HG03103 (cell line): ENCODE measurements around the gene MRNIP.

Experiments used
- ATAC-seq: cut with Tn5 transposase; IDR thresholded peaks from one replicate; pipeline ENCODE4 v1.9.1; 2021; ENCODE audit warnings: low read depth; ENCODE audit not compliant: unreplicated experiment

MRNIP gene

DNA sequence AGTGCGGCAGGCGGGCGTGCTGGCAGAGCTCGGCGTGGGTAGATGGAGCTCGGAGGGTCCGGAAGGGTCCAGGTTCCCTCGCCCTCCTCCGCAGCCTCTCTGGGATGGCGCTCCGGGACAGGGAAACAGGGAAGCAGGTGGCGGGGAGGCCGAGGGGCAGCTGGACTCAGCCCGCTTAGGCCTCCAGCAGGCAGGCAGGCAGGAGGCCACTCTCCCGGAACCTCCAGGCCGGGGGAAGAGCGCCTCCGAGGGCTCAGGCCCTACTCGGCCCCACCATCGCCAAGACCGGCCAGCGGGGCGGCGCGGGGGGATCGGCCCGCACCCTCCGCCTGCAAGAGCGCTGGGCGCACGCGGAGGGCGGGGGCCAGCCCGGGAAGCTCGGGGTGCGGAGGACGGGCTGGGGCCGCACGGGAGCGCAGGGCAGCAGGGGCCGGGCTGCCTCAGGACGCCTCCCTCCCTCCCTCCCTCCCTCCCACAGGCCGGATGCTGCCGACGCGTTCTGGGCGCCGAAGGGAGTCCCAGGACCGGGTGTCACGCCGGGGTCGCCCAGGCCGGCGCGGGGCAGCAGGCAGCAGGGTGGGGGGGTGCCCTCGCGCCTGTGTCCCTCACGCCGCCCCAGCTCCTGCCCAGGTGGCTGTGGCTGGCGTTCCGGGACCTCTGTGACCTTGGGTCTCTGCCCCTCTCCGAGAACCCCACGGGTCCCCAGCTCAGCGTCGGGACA lies 52.9 kb downstream of the MRNIP start:
- peak; percentile 14 for ATAC-seq

DNA sequence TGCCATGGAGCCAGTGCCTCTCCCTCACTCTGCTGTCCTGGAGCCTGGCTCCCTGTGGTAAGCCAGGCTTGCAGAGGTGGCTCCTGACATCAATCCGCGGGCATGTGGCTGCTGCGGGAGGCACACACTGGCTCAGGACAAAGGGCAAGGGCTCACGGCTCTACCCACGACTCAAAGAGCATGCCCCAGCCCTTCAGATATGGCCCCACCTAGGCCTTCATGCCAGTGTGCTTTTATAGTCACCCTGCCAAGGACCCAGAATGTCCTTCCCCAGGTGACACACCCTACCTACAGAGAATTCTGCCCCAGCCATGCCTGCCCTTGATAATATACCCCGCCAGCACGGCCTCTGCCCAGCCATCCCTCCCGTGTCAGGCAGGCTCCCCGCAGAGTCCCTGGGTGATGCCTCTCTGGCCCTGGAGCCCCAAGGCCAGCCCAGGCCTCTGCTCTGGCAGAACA lies 53.5 kb downstream of the MRNIP start:
- no peak for ATAC-seq

DNA sequence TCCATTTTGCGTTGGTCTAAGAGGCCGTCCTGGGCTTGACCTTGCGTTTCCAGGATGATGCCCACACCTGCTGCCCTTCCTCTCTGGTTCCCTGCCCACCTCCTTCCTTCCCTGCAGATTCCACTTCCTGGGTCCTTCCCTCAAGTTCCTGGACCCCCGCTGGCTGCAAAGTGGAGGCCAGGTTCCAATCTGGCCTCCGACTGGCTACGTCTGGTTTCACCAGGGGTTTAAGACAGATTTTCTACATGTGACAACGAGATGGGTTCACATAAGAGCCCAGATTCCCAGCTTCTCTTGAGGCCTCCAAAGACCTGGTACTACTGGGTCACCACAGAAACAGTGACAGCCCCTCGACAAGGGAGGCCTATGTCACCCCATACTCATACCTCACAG lies 54.1 kb downstream of the MRNIP start:
- ATAC-seq = no peak

DNA sequence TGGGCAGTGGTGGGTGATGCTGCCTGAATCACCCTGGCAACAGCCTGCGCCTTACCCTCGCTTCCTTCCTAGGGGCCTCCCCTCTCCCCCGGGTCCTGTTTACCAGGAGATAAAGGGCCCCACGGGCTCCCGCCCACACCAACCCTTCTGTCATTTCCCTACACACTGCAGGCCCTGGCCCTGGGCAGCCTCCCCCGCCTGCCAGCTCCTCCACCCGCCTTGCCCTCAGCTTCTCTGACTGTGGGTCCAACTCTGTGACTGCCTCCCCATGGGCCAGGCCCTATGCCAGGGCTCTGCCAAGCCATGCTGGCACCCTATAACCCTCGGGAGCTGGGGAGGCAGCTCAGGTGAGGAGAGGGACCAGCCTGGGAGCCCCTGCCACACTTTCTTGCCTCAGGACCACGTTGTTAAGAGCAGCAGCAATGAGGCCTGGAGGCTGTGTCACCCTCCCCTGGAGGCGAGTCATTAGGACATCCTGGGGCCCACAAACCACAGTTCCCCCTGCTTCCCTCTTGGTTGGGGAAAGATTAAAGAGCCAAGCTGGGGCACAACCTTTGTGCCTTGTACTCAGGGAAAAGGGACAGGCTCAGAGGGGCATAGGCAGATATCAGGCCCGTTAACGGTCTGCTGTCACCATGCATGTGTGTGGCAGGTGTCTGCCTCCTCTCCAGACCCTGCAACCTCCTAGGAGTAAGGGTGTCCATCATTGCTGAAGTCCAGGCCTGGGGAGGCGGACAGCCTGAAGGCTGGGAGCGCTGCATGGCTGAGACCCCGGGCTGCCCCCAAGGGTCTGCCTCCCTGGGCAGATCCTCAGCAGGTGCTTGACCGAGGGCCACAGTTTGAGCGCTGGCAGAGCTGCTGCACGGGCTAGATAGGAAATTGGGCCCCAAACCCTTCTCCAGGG lies 54.7 kb downstream of the MRNIP start:
- ATAC-seq = no peak

DNA sequence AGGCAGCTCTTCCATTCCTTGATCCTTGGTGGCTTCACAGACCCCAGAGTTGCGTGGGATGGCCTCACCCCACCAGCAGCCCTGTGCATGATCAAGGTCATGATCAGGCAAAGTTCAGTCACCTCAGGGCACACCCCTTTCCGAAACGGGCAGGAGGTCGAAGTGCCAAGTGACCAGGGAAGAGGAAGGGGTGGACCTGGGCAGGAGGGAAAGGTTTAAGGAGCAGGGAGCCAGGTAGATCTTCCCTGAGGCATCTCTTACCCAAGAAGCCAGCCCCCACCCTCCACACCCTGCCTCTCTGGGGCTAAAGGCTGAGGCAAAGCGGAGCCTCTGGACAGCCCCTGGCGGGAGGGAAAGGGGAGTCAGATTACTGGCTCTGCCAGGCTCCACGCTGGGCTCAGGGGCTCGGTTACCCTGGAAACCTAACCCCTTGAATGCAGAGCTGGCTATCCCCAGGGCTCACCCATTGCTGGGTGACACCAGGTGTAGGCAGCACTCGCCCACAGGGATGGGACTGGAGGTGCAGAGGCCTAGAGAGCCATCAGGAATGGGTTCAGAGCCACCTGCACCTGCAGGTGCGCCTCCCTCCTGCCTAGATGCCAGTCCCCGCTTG lies 55.6 kb downstream of the MRNIP start:
- no peak for ATAC-seq

DNA sequence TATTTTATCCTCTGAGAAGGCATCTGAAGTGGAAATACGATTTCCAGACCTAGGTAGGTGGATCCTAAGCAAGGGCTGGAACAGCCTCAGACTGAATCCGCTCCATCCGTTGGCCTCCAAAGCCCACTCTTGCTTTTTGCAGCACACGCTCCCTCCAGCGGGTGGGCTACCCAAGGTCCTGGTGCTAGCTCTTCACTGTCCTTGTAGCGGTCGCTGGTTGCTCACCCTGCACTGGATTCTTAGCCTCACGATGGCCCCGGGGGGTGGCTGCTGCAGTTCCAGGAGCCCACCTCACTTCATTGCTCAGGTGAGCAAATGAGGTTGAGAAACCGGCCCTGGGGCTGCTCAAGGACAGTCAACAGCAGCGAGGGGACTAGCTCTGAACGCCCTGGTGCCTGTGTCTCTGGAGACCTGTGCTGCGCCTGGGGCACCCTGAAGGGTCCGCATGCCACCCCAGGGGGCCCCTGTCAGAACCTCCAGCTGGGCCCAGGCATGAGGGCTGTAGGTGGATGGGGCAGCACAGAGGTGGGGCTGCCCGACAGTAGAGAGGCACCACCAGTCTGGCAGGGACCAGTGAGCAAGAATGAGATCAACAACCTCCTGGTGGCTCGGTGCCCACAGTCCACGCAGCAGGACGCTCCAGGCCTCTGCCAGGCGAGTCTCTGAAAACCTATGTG lies 56.3 kb downstream of the MRNIP start:
- no peak for ATAC-seq

DNA sequence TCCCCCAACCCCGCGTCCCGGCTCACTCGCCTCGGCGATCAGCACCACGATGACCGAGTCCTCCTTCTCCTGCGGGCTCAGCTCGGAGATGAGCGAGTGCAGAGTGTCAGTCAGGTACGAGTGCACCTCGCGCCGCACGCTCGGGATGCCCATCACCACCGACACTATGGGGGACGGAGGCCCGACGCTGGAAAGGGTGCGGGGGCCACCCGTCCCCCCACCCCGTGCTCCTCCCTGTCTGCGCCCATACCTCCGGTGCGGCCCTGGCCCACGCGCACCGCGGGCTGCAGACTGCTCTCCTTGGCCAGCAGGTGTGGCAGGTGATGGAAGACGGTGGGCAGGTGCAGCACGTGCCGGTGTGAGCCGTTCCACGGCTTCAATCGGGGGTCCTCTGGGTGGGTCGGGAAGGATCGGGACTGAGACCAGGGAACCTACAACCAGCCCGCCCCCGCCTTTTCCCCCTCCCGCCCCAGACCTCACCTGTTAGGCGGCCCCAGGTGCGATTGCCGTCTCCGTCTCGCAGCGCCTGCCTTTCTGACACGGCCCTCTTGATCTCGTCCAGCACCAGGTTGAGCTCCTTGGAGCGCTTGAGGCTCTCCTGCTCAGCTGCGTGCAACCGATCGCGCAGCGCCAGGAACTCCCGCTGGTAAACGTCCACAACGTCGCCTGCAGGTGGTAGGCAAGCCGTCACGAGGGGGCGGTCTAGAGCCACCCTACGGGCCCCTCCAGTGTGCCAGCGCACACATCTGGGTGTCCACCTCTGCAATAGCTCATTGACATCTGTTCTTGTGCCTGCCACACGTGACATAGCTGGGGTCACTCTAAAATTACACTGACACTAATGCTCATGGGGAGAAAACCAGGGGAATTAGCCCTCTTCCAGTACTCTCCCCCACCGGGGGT lies 57.1 kb downstream of the MRNIP start:
- ATAC-seq = peak; percentile 41

DNA sequence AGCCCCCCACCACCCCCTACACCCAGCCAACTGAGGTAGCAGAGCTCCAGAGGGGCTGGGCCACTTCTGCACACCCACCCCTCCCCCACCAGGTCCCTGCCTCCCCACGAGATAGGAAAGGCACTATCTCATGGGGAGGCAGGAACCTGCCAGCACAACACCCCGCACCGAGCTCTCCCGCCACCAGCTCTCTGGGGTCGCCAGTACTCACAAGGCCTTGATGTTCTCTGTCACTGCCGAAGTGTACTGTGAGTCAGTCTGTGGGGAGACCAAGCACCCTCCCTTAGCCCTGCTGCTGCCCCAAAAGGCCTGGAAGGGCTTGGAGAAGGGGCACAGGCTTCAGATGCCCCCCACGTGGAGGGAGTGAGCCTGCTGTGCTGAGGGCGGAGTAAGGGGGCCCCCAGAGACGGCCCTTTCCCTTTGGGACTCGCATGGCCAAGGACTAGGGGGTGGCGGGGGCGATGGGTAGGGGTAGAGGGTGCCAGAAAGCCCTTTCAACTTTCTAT lies 57.9 kb downstream of the MRNIP start:
- no peak for ATAC-seq

DNA sequence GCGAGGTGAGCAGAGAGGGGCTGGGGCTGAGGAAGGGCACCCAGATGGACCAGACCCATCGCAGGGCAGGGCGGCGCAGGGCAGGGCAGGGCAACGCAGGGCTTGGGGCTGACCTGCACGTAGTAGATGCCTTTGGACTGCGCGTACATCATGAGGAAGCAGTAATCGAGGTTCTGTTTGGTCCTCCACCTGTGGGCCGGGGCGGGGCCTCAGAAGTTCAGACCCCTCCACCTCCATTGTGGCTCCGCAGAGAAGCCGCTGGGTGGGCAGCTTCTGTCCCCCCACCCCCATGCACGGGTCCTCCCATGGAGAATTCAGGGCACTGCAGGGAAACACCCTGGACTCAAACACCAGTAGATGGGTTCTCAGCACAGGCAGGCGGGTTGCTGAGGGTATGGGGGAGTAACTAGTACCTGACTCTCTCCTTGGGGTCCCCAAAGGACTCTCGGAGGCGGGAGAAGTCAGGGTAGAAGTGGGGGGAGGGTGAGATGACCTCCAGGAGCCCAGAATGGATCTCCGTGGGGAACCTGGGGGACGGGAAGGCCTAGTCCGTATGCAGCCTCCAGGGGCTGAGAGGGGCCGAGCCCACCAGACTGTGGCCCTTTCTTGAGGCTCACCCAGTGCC lies 58.4 kb downstream of the MRNIP start:
- ATAC-seq = no peak

DNA sequence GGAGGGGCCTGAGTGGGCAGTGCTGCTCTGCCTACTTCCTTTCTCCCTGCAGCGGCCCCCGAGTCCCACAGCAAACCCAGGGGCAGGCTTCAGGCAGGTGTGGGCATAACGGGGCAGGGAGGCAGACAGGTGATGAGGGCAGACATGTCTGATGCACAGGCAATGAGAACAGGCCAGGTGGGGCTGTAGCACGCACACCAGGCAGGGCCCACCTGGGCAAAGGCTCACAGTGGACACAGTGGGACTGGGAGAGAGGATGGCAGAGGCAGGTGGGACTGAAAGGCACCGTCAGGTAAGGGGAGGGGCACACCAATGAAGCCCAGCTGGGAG lies 59.0 kb downstream of the MRNIP start:
- no peak for ATAC-seq

DNA sequence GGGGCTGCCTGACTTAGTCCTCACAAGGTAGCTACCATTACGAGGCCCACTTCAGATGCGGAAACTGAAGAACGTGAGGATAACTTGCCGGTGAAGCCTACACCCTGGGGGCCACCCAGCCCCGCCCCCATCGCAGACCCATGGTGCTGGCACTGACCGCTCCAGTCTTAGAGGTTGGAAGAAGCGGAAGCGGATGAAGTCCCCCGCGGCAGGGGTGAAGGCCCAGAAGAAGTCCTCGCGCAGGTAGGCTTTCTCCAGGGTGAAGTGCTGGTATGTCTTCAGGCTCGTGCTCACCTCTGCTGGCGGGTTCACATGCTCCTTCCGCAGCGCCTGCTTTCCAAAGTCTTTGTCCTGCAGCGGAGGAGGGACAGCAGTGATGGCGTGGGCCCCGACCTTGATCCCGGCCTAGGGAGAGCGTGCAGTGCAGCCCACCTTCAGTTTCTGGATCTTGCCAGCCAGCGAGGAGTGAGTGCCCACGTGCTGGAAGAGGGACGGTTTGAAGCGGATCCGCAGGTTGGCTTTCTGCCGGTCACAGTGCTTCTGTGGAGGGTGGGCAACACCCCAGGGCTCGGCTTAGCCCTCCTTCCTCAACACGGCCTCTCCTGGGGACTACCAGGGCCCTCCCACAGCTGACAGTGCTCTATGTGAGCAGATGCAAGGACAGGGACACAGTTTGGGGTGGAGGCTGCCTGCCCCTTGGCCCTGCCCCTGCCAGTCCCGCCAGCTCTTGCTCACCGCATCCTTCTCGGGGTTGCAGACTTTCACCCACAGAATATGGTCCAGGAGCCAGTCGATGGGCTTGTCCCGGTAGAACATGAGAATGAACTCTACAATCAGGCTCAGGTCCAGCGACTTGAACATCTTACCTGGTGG lies 59.6 kb downstream of the MRNIP start:
- ATAC-seq = no peak

DNA sequence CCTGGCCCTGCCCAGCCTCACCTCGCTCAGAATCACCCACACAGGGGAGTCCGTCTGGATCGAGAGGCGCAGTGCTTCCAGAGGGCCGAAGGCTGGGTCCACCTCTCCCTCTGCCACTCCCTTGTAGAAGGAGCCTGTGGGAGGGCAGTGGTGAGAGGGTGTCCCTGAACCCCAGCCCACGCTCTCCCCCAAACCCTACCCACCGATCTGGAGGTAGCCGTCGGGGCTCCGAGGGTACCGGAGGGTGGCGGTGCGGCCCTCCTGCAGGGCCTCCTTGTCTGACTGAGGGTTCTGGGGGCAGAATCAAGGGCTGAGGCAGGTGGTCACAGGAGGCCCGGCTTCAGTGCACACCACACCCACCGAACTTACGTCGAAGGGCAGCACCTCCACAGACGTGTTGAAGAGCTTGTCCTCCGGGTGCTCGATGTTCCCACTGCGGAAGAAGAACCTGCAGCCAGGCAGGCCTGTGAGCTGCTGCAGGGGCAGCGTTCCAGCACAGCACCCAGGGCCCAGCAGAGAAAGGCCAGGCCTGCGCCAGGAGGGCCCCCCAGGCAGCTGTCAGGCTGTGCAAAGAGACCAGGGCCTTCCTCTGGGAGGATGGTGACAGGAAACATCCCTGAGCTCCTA lies 60.4 kb downstream of the MRNIP start:
- no peak for ATAC-seq

DNA sequence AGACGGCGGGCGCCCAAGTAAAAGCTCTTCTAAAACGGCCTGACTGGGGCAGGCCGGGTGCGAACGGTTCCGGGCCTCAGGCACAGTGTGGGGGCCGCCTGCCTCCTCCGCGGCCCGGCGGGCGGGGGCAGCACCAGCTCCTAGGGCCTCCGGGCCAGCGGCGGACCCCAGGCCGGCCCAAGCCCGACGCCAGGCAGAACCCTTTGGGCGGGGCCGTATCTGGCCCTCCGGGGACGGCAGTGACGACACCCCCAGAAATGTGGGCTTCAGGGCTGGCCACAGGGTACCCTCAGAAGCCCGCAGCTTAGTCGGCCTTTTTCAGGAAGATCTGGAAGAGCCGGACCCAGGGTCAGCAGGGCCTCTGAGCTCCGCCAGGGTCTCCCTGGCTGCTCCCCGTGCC lies 60.9 kb downstream of the MRNIP start:
- ATAC-seq = no peak

DNA sequence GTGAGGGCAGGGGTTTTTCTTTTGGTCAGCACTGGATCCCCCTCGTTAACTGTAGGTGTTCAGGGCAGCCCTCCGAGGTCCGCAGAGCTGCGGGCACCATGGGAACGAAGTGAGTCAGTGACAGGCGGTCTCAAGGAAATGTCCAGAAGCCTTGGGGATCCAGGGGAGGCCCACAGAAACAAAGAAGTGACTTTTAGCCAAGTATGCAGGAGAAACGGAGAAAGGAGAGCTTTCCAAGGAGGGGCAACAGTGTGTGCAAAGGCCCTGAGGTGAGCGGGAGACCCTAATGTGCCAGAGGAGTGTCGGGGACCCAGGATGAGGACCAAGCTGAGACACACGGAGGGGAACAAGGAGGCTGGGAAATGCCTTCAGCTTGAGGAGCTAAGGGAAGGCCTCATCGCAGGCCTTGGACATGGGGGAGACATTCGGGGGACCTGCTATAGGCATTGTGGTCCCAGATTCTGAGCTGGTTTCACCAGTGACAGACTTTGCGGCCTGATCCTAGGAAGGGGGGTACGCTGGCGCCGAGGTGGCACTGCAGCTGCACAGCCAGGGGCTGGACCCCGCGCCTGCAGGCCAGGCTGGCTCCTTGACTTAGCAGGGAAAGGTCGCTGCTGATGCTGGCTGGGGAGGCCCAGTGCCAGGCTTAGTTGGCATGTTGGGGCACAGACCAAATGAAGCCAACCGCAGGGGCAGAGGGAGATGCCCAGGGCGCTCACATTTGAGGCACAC lies 61.6 kb downstream of the MRNIP start:
- ATAC-seq = no peak

DNA sequence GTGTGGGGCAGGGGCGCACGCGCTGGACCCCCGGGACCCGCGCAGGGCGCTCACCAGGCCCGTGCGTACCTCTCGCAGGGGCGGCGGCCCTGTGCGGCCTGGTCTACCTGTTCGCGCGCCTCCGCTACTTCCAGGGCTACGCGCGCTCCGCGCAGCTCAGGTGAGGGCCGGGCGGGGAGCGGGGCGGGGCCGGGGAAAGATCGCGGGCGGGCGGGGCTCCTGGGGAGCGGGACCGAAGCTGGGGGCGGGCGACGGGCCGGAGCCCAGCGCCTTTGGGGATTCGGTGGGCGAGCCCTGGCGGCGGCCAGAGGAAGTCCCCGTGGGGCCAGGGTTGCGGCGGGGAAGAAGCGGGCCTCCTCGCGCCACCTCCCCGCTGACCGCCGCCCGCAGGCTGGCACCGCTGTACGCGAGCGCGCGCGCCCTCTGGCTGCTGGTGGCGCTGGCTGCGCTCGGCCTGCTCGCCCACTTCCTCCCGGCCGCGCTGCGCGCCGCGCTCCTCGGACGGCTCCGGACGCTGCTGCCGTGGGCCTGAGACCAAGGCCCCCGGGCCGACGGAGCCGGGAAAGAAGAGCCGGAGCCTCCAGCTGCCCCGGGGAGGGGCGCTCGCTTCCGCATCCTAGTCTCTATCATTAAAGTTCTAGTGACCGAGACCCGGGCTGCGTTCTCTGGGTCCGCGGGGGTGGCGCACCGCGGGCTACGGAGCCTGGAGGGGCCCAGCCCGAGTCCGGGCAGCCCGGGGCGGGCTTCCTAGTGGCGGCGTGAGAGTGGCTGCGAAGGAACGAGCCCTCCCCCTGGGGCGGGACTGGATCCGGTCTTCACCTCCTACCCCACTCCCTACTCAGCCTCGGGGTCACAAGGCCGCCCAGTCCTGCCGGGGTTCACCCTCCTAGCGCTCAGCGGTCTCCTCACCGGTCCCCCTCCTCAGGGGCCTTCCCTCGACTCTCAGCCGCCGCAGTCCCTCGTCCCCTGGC lies 62.5 kb downstream of the MRNIP start:
- ATAC-seq = peak; percentile 58
